Measurements from ENCODE around the gene PDHA2. TPM values are rescaled to one million over a fixed set of nuclear protein-coding genes. Genes with fewer than 3 reads are reported as not detected.
"Not testable (repeated sequence)": the region's sequence is repeated elsewhere in the genome, so short reads cannot be mapped to it uniquely, and the experiment has no call there.

The PDHA2 gene
- total RNA-seq, 1 experiment from 2014 or later, result not detected

DNA sequence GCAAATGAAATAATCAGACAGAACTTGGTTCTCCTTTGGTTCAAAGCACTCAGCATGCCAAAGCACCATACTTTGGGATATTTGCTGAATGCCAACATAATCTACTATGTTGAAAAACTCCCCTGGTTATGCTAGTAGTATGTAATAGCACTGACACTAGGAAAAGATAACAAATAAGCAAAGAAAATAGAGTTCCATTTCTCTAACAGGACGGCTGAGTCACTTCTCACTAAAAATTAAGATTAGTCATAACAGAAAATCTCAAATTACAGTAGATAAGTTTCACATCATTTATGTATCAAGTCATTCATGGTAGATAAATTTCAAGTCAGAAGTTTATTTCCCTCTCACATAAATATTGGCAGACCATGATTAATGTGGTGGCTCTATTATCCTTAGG lies 17.9 kb downstream of the PDHA2 start:
- H3K4me1 Mint-ChIP-seq (ENCODE audit: low read depth, unreplicated experiment), result peaks cover 15% of the 10 kb centered on the region

DNA sequence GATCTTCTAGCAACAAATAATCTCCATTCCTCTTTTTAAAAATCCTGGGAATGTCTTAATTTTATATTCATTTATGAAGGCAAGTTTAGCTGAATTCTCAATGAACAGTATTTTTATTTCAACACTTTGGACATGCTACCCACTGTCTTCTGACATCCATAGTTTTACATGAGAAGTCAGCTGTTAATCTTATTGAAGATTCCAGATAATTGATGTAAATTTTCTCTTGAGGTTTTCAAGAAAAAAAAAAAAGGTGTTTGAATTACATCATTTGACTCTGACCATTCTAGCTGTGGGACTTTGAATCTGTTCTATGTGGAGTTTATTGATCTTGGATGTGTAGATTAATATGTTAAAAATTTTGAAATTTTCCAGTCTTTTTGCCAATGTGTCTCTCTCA lies 28.0 kb downstream of the PDHA2 start:
- Mint-ChIP-seq H3K27ac (ENCODE audit: unreplicated experiment) (no peak overlapping the region), H3K9me3 (ENCODE audit: low read depth, unreplicated experiment) (peaks cover 3% of the 10 kb centered on the region)
- intact Hi-C loops (cut with micrococcal nuclease; ENCODE audit: unreplicated experiment), result no loop called here

More for the DNA sequence above, 17.9 kb downstream of the PDHA2 start:
- intact Hi-C loops (cut with micrococcal nuclease; ENCODE audit: unreplicated experiment), result loop anchor here (10.0 kb wide), 1 partner anchor 497 kb away; no protein-coding TSS in a partner anchor
- H3K27ac Mint-ChIP-seq (ENCODE audit: unreplicated experiment), result no peak overlapping the region
- no peaks in the 10 kb centered on the region for H3K27me3 Mint-ChIP-seq (ENCODE audit: unreplicated experiment)
- CTCF ChIA-PET, result no interaction called here
- BruUV-seq (replicated peaks), result no TSS peak
- TF ChIP-seq, protein P1, sequence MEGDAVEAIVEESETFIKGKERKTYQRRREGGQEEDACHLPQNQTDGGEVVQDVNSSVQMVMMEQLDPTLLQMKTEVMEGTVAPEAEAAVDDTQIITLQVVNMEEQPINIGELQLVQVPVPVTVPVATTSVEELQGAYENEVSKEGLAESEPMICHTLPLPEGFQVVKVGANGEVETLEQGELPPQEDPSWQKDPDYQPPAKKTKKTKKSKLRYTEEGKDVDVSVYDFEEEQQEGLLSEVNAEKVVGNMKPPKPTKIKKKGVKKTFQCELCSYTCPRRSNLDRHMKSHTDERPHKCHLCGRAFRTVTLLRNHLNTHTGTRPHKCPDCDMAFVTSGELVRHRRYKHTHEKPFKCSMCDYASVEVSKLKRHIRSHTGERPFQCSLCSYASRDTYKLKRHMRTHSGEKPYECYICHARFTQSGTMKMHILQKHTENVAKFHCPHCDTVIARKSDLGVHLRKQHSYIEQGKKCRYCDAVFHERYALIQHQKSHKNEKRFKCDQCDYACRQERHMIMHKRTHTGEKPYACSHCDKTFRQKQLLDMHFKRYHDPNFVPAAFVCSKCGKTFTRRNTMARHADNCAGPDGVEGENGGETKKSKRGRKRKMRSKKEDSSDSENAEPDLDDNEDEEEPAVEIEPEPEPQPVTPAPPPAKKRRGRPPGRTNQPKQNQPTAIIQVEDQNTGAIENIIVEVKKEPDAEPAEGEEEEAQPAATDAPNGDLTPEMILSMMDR (IDR thresholded peaks at IDR 0.05; ENCODE audit: unreplicated experiment), result no peak
- H3K9me3 Mint-ChIP-seq (ENCODE audit: low read depth, unreplicated experiment), result peaks cover 2% of the 10 kb centered on the region
- H3K36me3 Mint-ChIP-seq (ENCODE audit: insufficient read depth, unreplicated experiment), result peaks cover 5% of the 10 kb centered on the region
- DNase-seq, result no peak
- no peak overlapping the region for H3K4me3 Mint-ChIP-seq (ENCODE audit: low read depth, unreplicated experiment)

DNA sequence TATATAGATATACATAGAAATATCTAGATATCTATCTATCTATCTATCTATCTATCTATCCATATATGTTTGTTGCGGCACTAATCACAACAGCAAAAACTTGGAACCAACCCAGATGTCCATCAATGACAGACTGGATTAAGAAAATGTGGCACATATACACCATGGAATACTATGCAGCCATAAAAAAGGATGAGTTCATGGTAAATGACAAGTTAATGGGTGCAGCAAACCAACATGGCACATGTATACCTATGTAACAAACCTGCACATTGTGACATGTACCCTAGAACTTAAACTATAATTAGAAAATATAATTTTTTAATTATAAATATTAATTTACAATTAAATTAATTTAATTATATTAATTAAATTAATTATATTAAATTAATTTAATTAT lies 29.5 kb downstream of the PDHA2 start:
- H3K9me3 Mint-ChIP-seq (ENCODE audit: low read depth, unreplicated experiment); H3K27ac Mint-ChIP-seq (ENCODE audit: unreplicated experiment); H3K4me3 Mint-ChIP-seq (ENCODE audit: low read depth, unreplicated experiment); H3K27me3 Mint-ChIP-seq (ENCODE audit: unreplicated experiment); H3K36me3 Mint-ChIP-seq (ENCODE audit: insufficient read depth, unreplicated experiment); intact Hi-C loops (cut with micrococcal nuclease; ENCODE audit: unreplicated experiment); CTCF ChIA-PET; BruUV-seq (replicated peaks); H3K4me1 Mint-ChIP-seq (ENCODE audit: low read depth, unreplicated experiment); DNase-seq: not testable (repeated sequence)

More for the DNA sequence above, 28.0 kb downstream of the PDHA2 start:
- no peak overlapping the region for H3K4me3 Mint-ChIP-seq (ENCODE audit: low read depth, unreplicated experiment)
- no TSS peak for BruUV-seq (replicated peaks)
- CTCF ChIA-PET, result no interaction called here
- H3K27me3 Mint-ChIP-seq (ENCODE audit: unreplicated experiment), result no peaks in the 10 kb centered on the region
- TF ChIP-seq, protein P1 (IDR thresholded peaks at IDR 0.05; ENCODE audit: unreplicated experiment), result no peak
- no peaks in the 10 kb centered on the region for H3K36me3 Mint-ChIP-seq (ENCODE audit: insufficient read depth, unreplicated experiment)
- DNase-seq, result no peak
- no peaks in the 10 kb centered on the region for H3K4me1 Mint-ChIP-seq (ENCODE audit: low read depth, unreplicated experiment)

DNA sequence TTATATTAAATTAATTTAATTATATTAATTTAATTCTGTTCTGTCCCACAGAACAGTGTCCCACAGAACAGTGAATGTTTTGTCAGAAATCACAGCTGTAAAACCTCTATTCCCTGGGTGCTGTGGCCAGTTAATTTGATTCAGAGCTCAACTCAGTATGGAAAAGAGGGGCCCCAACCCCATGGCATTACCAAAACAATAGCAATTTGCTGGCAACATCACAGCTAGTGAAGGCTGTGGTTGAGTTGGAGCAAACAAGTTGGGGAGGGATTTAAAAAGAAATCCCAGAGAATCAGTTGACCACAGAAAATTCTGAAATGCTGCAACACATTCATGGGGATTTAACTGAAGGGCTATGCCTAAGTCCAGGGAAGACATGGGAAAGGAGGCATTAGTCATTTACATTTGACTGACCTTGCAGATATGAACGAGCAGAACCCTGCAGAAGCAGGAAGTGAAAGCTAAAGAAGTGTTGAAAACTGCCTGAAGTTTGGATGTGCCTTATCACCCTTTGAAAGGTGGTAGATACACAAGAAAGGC lies 30.1 kb downstream of the PDHA2 start:
- no peak for DNase-seq
- Mint-ChIP-seq H3K27ac (ENCODE audit: unreplicated experiment) (no peak overlapping the region), H3K36me3 (ENCODE audit: insufficient read depth, unreplicated experiment) (no peaks in the 10 kb centered on the region), H3K4me3 (ENCODE audit: low read depth, unreplicated experiment) (no peak overlapping the region), H3K9me3 (ENCODE audit: low read depth, unreplicated experiment) (peaks cover 3% of the 10 kb centered on the region), H3K4me1 (ENCODE audit: low read depth, unreplicated experiment) (no peaks in the 10 kb centered on the region), H3K27me3 (ENCODE audit: unreplicated experiment) (no peaks in the 10 kb centered on the region)
- intact Hi-C loops (cut with micrococcal nuclease; ENCODE audit: unreplicated experiment), result no loop called here
- CTCF ChIA-PET, result no interaction called here
- TF ChIP-seq, protein P1 (IDR thresholded peaks at IDR 0.05; ENCODE audit: unreplicated experiment), result no peak
- BruUV-seq (replicated peaks), result no TSS peak

DNA sequence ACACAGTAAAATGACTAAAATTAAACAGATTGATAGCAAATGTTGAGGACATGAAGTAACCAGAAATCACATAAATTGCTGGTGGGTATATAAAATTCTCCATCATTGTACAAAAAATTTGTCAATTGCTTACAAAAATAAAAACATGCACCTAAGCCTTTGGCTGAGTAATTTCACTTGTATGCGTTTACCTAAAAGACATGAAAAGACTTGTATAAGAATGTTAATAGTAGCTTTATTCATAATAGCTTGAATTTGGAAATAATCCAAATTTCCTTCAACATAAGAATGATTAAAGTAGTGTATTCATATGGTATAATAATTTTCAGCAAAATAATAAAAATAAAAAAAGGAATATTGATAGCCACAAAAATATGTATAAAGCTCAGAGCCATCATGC lies 37.7 kb downstream of the PDHA2 start:
- intact Hi-C loops (cut with micrococcal nuclease; ENCODE audit: unreplicated experiment), result no loop called here
- H3K9me3 Mint-ChIP-seq (ENCODE audit: low read depth, unreplicated experiment), result peaks cover 2% of the 10 kb centered on the region
- H3K36me3 Mint-ChIP-seq (ENCODE audit: insufficient read depth, unreplicated experiment), result no peaks in the 10 kb centered on the region
- CTCF ChIA-PET, result no interaction called here
- H3K27me3 Mint-ChIP-seq (ENCODE audit: unreplicated experiment), result no peaks in the 10 kb centered on the region
- H3K4me3 Mint-ChIP-seq (ENCODE audit: low read depth, unreplicated experiment), result no peak overlapping the region
- DNase-seq, result no peak
- TF ChIP-seq, protein P1 (IDR thresholded peaks at IDR 0.05; ENCODE audit: unreplicated experiment), result no peak
- H3K4me1 Mint-ChIP-seq (ENCODE audit: low read depth, unreplicated experiment), result no peaks in the 10 kb centered on the region
- no peak overlapping the region for H3K27ac Mint-ChIP-seq (ENCODE audit: unreplicated experiment)
- no TSS peak for BruUV-seq (replicated peaks)

Data from Calu3 (cell line).